HepG2 (cell line): ENCODE results near the gene COA7. TPM values are rescaled to one million over a fixed set of nuclear protein-coding genes. Genes with fewer than 3 reads are reported as not detected.
A peak's percentile ranks its signal among the peaks of the same experiment; 100 is the strongest.

Experiments used
- ATAC-seq: fragments of 200-7000 bp; cut with Tn5 transposase; 3 replicates; pipeline ENCODE4 v1.9.1; 2020; ENCODE audit warnings: mild to moderate bottlenecking, moderate library complexity
- BruUV-seq: library from RNA; stranded (reverse); fragments of 400-500 nt; replicated peaks from 2 replicates; lab custom pipeline; 2021; lab: Mats Ljungman, UMichigan
- CTCF ChIA-PET: fragments of 300-600 bp; formaldehyde crosslinking; extraction: SDS; loops from one replicate; lab custom pipeline; 2021; ENCODE audit warnings: low total read pairs, inconsistent platforms, low intra/inter-chr PET ratio; lab: Yijun Ruan, JAX
- POLR2A ChIA-PET: fragments of 350-600 bp; sonication (Branson Sonifier 250); formaldehyde crosslinking; loops from one replicate; lab custom pipeline; 2020; ENCODE audit warnings: antibody characterized with exemption, inconsistent platforms; lab: Yijun Ruan, JAX
- DNase-seq: peaks from one replicate; pipeline ENCODE4 v3.0.0-alpha.2; 2015; ENCODE audit warnings: low spot score
- FAIRE-seq: peaks from 3 replicates; lab custom pipeline; 2011; peaks lifted over from hg19 to GRCh38; lab: Jason Lieb, UNC
- H2AFZ ChIP-seq: one replicate; pipeline ENCODE4 v1.6.1; 2011; ENCODE audit warnings: low read length, inconsistent platforms
- H3K27ac ChIP-seq: fragments of 300-600 bp; 3 replicates; pipeline ENCODE4 v1.8.0; 2011; ENCODE audit warnings: mixed run types, mild to moderate bottlenecking, mixed read lengths, low read length, inconsistent platforms; ENCODE audit not compliant: insufficient read depth; ENCODE audit errors: extremely low read length
- H3K27me3 ChIP-seq, 2 experiments: fragments of 200-600 bp in 1 of 2; 2 replicates in 1 of 2; 3 replicates in 1 of 2; pipeline versions ENCODE4 v1.6.0 to v1.8.0; 2011; ENCODE audit warnings: low read length in 2 of 2, mild to moderate bottlenecking in 2 of 2, moderate library complexity in 2 of 2, inconsistent platforms in 1 of 2; ENCODE audit not compliant: insufficient read depth in 2 of 2, control insufficient read depth in 1 of 2
- H3K36me3 ChIP-seq, 2 experiments: fragments of 200-600 bp in 1 of 2; replicated peaks in 1 of 2; 2 replicates in 1 of 2; 3 replicates in 1 of 2; pipeline versions ENCODE4 v1.5.1 to v1.8.0; 2011; ENCODE audit warnings: low read length in 2 of 2, inconsistent platforms in 1 of 2; ENCODE audit not compliant: insufficient read depth in 2 of 2, control insufficient read depth in 1 of 2
- H3K4me1 ChIP-seq: 2 replicates; pipeline ENCODE4 v1.5.1; 2012; ENCODE audit warnings: low read length, inconsistent platforms; ENCODE audit not compliant: insufficient read depth
- H3K4me2 ChIP-seq: 2 replicates; pipeline ENCODE4 v1.6.0; 2011; ENCODE audit warnings: low read depth, low read length, inconsistent platforms
- H3K4me3 ChIP-seq, 3 experiments: fragments of 200-600 bp in 1 of 3; sonication (generic), shearing (Covaris generic) in 1 of 3; replicated peaks in 1 of 3; 2 replicates each; pipeline ENCODE4 v1.5.1; 2011 to 2016; ENCODE audit warnings: low read length in 3 of 3, inconsistent platforms in 2 of 3, low read depth in 2 of 3, mild to moderate bottlenecking in 2 of 3, control low read depth in 1 of 3, mixed read lengths in 1 of 3; ENCODE audit not compliant: insufficient read depth in 1 of 3
- H3K79me2 ChIP-seq: one replicate; pipeline ENCODE4 v1.6.1; 2011; ENCODE audit warnings: low read length, inconsistent platforms; ENCODE audit not compliant: insufficient read depth
- H3K9ac ChIP-seq: 2 replicates; pipeline ENCODE4 v1.6.0; 2011; ENCODE audit warnings: mild to moderate bottlenecking, low read depth, low read length, inconsistent platforms; ENCODE audit not compliant: insufficient read depth
- H3K9me3 ChIP-seq: 2 replicates; pipeline ENCODE4 v1.5.1; 2012; ENCODE audit warnings: mild to moderate bottlenecking, low read length
- H4K20me1 ChIP-seq: 2 replicates; pipeline ENCODE4 v1.6.0; 2011; ENCODE audit warnings: inconsistent platforms, mild to moderate bottlenecking, low read length, moderate library complexity; ENCODE audit not compliant: insufficient read depth
- ARNT2 ChIP-seq: sonication (generic); formaldehyde crosslinking; IDR thresholded peaks from 2 replicates; pipeline ENCODE4 v1.8.0; 2022; ENCODE audit warnings: mild to moderate bottlenecking, low read depth, missing genetic modification reagents, moderate library complexity
- BRCA1 ChIP-seq: sonication (generic); formaldehyde crosslinking; IDR thresholded peaks from 2 replicates; pipeline ENCODE4 v1.4.0; 2020; ENCODE audit warnings: missing genetic modification reagents
- CBX5 ChIP-seq: sonication (generic); formaldehyde crosslinking; IDR thresholded peaks from 2 replicates; pipeline ENCODE4 v1.4.0; 2020; ENCODE audit warnings: missing genetic modification reagents, borderline replicate concordance
- CEBPB ChIP-seq: IDR thresholded peaks from 2 replicates; pipeline ENCODE4 v1.6.1; 2011; ENCODE audit warnings: low read depth, low read length, improper control_type of control experiment, borderline replicate concordance
- CREB1 ChIP-seq, 2 experiments: fragments of 450-650 bp in 1 of 2; IDR thresholded peaks; 2 replicates each; pipeline ENCODE4 v1.6.1; 2016 to 2017; ENCODE audit warnings: control low read depth in 1 of 2, mild to moderate bottlenecking in 1 of 2, missing compliant biosample characterization in 1 of 2, missing genetic modification characterization in 1 of 2
- NCOA2 ChIP-seq: sonication (generic); formaldehyde crosslinking; IDR thresholded peaks from 2 replicates; pipeline ENCODE4 v1.8.0; 2022; ENCODE audit warnings: inconsistent platforms
- POGZ ChIP-seq: sonication (generic); formaldehyde crosslinking; IDR thresholded peaks from 2 replicates; pipeline ENCODE4 v1.4.0; 2020; ENCODE audit warnings: mild to moderate bottlenecking, missing genetic modification reagents
- ZFP62 ChIP-seq: sonication (generic); formaldehyde crosslinking; IDR thresholded peaks from 2 replicates; pipeline ENCODE4 v1.4.0; 2020; ENCODE audit warnings: missing genetic modification reagents
- ZNF12 ChIP-seq: sonication (generic); formaldehyde crosslinking; IDR thresholded peaks from 2 replicates; pipeline ENCODE4 v1.5.0; 2020; ENCODE audit warnings: missing genetic modification reagents
- ZNF652 ChIP-seq: IDR thresholded peaks from 2 replicates; pipeline ENCODE4 v1.6.1; 2016; ENCODE audit warnings: low read depth, borderline replicate concordance
- WGBS: methylation state at CpG from one replicate; pipeline ENCODE4 v1.1.6; 2017; ENCODE audit warnings: low lambda C conversion rate; 5-methylcytosine and 5-hydroxymethylcytosine counted together
- in situ Hi-C: cut with HindIII; loops from 2 replicates; pipeline ENCODE4 v1.10.0; 2017; ENCODE audit warnings: low pct_unique_long_range_greater_than_20kb; ENCODE audit not compliant: extremely low pct_ligation_motif_present
- intact Hi-C: fragments of 100-400 bp; cut with micrococcal nuclease; formaldehyde crosslinking; loops from one replicate; pipeline ENCODE4 v1.10.0; 2022; ENCODE audit not compliant: unreplicated experiment
- polyA plus RNA-seq, 8 experiments: library from polyadenylated mRNA; depleted of rRNA in 3 of 8; stranded (reverse) in 7 of 8; unstranded in 1 of 8; fragments of >200 nt; fragmentation: Illumina TruSeq in 4 of 8; extraction: Trizol in 4 of 8; gene quantifications; 2 replicates each; pipeline versions ENCODE4 v1.2.1 to v1.2.3, GENCODE V29; 2011 to 2016; ENCODE audit warnings: low read depth in 4 of 8, missing spikeins in 1 of 8, mixed read lengths in 1 of 8; ENCODE audit not compliant: insufficient read depth in 1 of 8
- total RNA-seq, 5 experiments: library from RNA; depleted of rRNA; stranded (reverse); fragments of >200 nt; fragmentation: Illumina TruSeq; extraction: Trizol; gene quantifications; 2 replicates each; pipeline ENCODE4 v1.2.3, GENCODE V29; 2016; ENCODE audit warnings: low read depth in 1 of 5
- TF ChIP-seq, protein P1 (sequence below): sonication (generic); formaldehyde crosslinking; IDR thresholded peaks from 2 replicates; pipeline ENCODE4 v1.4.0; 2020; ENCODE audit warnings: mild to moderate bottlenecking, missing genetic modification reagents
- TF ChIP-seq, protein P2 (sequence below): IDR thresholded peaks from 2 replicates; pipeline ENCODE4 v1.6.1; 2016; ENCODE audit warnings: low read depth, control low read depth

Gene COA7
- total and polyA plus RNA-seq, 2 of the 13 experiments (the other 11 are each of a cell fraction or from before 2014, with no cell fraction given) = 12.3 to 30.4 TPM

DNA sequence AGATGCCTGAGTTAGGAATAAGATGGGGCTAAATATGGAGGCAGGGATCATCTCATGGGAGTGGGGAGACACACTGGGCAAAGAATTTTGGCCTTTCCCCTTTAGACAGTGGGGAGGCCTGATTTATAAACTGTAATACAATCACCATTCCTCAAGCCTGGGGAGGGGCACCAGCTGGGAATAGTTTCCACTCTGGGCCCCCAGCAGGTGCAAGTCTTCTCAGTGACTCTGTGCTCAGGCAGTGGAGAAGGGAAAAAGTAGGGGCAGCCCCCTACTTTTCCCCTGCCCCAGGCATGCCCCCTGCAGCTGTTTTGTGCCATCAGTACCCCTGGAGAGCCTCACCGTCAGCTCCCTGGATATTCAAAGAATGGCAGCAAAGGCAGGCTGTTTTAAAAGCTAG is 19.1 kb downstream of the COA7 start (continued):
- TF ChIP-seq, protein P1, sequence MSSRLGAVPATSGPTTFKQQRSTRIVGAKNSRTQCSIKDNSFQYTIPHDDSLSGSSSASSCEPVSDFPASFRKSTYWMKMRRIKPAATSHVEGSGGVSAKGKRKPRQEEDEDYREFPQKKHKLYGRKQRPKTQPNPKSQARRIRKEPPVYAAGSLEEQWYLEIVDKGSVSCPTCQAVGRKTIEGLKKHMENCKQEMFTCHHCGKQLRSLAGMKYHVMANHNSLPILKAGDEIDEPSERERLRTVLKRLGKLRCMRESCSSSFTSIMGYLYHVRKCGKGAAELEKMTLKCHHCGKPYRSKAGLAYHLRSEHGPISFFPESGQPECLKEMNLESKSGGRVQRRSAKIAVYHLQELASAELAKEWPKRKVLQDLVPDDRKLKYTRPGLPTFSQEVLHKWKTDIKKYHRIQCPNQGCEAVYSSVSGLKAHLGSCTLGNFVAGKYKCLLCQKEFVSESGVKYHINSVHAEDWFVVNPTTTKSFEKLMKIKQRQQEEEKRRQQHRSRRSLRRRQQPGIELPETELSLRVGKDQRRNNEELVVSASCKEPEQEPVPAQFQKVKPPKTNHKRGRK (CRISPR knock-in tag) = no peak
- TF ChIP-seq BRCA1 = no peak
- TF ChIP-seq POGZ (CRISPR knock-in tag) = no peak
- TF ChIP-seq, all 625 proteins: peak for 0

DNA sequence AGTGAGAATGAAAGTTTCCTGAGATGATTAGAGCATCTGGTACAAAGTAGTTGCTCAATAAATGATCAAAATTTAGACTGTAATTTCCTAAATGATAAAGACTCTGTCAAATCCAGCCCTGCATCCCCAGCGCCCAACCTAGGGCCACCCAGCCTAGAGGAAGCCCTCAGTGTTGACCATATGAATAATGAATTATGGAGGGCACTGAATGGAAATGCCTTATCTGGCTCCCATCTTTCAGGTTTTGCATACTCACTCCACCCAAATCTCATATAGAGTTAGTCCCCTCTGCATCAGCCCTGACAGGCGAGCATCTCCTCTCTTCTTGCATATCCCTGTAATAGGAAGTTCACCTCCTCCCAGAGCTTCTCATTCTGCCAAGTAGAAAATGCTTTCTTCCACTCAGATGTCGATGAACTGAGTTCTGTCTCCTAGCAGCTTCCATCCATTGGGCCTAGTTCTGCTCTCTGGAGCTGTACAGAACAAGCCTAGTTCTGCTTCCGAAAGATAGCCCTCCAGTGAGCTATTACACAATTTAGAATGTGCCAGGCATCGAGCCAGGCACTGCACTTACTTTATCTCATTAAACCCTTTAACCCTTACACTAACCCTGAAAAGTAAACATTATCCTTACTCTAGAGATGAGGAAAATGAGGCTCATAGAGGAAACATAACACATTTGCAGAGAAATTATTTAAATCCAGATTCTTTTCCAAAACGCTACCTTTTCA is 20.9 kb downstream of the COA7 start:
- no peaks in the 10 kb centered on the region for H3K9me3 ChIP-seq
- WGBS = 30% methylated on average over 6 of the region's 6 CpGs
- no peaks in the 10 kb centered on the region for H4K20me1 ChIP-seq
- no peaks in the 10 kb centered on the region for H3K27me3 ChIP-seq
- H3K27ac ChIP-seq = no peak overlapping the region
- H3K79me2 ChIP-seq = no peaks in the 10 kb centered on the region
- no peak overlapping the region for H3K9ac ChIP-seq
- no peak for ATAC-seq
- CTCF ChIA-PET = no interaction called here
- TF ChIP-seq NCOA2 (CRISPR knock-in tag) (no peak), CEBPB (peak; percentile 59; the same call in 1 of the 2 replicates), ARNT2 (CRISPR knock-in tag) (no peak), CREB1 (IDR thresholded peaks at IDR 0.05) (no peak), CREB1 (CRISPR knock-in tag; IDR thresholded peaks at IDR 0.05) (0 out of 2 replicates have a peak, but pooled peaks have one; percentile 13), ZNF652 (CRISPR knock-in tag) (peak; percentile 86; the same call in 1 of the 2 replicates), ZFP62 (CRISPR knock-in tag) (no peak), CBX5 (CRISPR knock-in tag) (no peak), ZNF12 (CRISPR knock-in tag) (peak; percentile 67; the same call in 1 of the 2 replicates)
- TF ChIP-seq, protein P2, sequence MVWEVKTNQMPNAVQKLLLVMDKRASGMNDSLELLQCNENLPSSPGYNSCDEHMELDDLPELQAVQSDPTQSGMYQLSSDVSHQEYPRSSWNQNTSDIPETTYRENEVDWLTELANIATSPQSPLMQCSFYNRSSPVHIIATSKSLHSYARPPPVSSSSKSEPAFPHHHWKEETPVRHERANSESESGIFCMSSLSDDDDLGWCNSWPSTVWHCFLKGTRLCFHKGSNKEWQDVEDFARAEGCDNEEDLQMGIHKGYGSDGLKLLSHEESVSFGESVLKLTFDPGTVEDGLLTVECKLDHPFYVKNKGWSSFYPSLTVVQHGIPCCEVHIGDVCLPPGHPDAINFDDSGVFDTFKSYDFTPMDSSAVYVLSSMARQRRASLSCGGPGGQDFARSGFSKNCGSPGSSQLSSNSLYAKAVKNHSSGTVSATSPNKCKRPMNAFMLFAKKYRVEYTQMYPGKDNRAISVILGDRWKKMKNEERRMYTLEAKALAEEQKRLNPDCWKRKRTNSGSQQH = no peak
- TF ChIP-seq, all 625 proteins: peak for 4
- Histone ChIP-seq H3K4me1 (peaks cover 22% of the 10 kb centered on the region; the same call in 1 of the 2 replicates), H3K4me2 (no peak overlapping the region), H3K4me3 (no peak overlapping the region), H3K36me3 (no peaks in the 10 kb centered on the region), H2AFZ (no peak overlapping the region)
- in situ Hi-C loops (no loop called here), intact Hi-C loops (no loop called here)
- BruUV-seq = no TSS peak
- peak; percentile 30 for FAIRE-seq
- DNase-seq = no peak
- POLR2A ChIA-PET = no interaction called here
